Neural progenitor cell (in vitro differentiated cells): Measurements from ENCODE around the gene PLAC1.

Experiments
- CTCF ChIP-seq: fragments of 200-600 bp; sonication (generic); IDR thresholded peaks from 2 replicates; pipeline ENCODE4 v1.5.1; 2017; ENCODE audit warnings: antibody characterized with exemption, mild to moderate bottlenecking
- EZH2phosphoT487 ChIP-seq: fragments of 200-600 bp; sonication (generic); IDR thresholded peaks from 2 replicates; pipeline ENCODE4 v1.6.1; 2017; ENCODE audit warnings: antibody characterized with exemption

- no peak for TF ChIP-seq CTCF
- TF ChIP-seq EZH2phosphoT487 = no peak
Observed at GRCh38 chrX:134628663-134629062, 29.6 kb downstream of the PLAC1 start.
